ENCODE measurements around the gene RPL12.

The RPL12 gene

DNA sequence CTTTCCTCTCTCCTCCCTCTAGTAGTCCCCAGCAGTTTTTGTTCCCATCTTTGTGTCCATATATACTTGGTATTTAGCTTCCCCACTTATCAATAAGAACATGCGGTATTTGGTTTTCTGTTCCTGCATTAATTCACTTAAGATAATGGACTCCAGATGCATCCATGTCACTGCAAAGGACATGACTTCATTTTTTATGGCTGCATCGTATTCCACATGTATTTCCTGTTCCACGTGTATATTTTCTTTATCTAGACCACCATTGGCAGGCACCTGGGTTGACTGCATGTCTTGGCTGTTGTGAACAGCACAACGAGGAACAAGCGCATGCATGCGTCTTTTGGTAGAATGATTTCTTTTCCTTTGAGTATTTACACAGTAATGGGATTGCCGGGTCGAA is 20.8 kb downstream of the RPL12 start:
- Histone ChIP-seq H3K9me3 (ENCODE audit: control insufficient read depth, insufficient read depth, low read length) (no peaks in the 10 kb centered on the region), H3K27me3 (ENCODE audit: control insufficient read depth, insufficient read depth, low read length) (no peaks in the 10 kb centered on the region), H3K36me3 (ENCODE audit: control insufficient read depth, insufficient read depth, low read length) (peaks cover 57% of the 10 kb centered on the region), H3K4me1 (ENCODE audit: control insufficient read depth, insufficient read depth, low read length) (no peaks in the 10 kb centered on the region), H3K9ac (ENCODE audit: low read depth, low read length) (no peak overlapping the region), H3K27ac (ENCODE audit: low read depth, low read length) (no peak overlapping the region), H3K4me3 (ENCODE audit: low read depth, low read length) (no peak overlapping the region)

DNA sequence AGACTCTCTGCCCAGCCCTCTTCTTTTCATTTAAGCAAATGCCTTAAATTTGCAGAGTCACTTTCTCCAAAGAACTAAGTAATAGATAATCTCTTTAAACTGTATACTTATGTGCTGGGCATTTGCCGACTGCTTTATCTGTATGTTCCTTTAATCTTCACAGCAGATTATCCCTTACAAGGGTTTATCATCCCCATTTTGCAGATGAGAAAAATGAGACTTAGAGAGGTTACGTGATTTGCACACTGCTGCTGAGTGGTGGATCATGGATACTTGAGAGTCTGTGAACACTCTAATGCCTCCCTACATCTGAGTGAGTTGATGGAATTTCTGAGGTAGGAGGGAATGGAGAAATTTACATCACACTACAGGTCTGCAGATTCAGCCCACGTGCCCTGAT is 22.9 kb downstream of the RPL12 start:
- Histone ChIP-seq H3K27ac (ENCODE audit: low read depth, low read length) (no peak overlapping the region), H3K27me3 (ENCODE audit: control insufficient read depth, insufficient read depth, low read length) (no peaks in the 10 kb centered on the region), H3K9ac (ENCODE audit: low read depth, low read length) (no peak overlapping the region), H3K4me1 (ENCODE audit: control insufficient read depth, insufficient read depth, low read length) (no peaks in the 10 kb centered on the region; the same call in 1 of the 2 replicates), H3K4me3 (ENCODE audit: low read depth, low read length) (no peak overlapping the region), H3K9me3 (ENCODE audit: control insufficient read depth, insufficient read depth, low read length) (no peaks in the 10 kb centered on the region), H3K36me3 (ENCODE audit: control insufficient read depth, insufficient read depth, low read length) (peaks cover 38% of the 10 kb centered on the region)

DNA sequence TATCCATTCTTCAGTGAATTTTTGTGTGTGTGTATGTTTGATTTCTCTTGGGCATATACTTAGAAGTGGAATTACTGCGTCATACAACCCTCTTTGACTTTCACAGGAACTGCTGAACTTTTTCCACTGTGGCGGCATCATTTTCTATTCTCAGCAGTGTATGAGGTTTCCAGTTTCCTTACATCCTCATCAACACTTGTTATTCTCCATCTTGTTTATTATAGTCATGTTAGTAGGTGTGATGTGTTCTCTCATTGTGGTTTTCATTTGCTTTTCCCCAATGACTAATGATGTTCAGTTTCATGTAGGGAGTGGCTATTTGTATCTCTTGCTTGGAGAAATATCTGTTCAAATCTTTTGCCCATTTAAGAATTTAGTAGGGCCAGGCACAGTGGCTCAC is 24.4 kb downstream of the RPL12 start:
- Histone ChIP-seq H3K36me3 (ENCODE audit: control insufficient read depth, insufficient read depth, low read length) (peaks cover 29% of the 10 kb centered on the region), H3K4me1 (ENCODE audit: control insufficient read depth, insufficient read depth, low read length) (peaks cover 6% of the 10 kb centered on the region), H3K9ac (ENCODE audit: low read depth, low read length) (no peak overlapping the region), H3K4me3 (ENCODE audit: low read depth, low read length) (no peak overlapping the region), H3K9me3 (ENCODE audit: control insufficient read depth, insufficient read depth, low read length) (no peaks in the 10 kb centered on the region), H3K27ac (ENCODE audit: low read depth, low read length) (no peak overlapping the region), H3K27me3 (ENCODE audit: control insufficient read depth, insufficient read depth, low read length) (no peaks in the 10 kb centered on the region)

DNA sequence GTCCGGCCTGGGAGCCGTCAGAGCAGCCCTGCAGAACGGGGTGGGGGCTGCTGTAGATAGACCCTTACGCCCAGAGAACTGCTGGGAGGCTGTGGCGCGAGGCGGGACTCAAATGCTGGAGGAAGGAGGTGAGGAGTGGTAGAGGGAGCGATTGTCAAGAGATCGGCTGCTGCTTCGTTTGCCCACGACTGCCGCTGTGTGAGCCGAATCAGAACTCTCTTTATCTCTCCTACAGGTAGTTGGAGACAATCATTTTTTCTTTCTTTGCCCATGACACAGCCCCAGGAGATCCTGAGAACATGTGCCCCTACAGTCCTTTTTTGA is 26.6 kb downstream of the RPL12 start:
- peak overlapping the region; percentile 93 for H3K27ac ChIP-seq (ENCODE audit: low read depth, low read length)
- peaks cover 6% of the 10 kb centered on the region for H3K4me1 ChIP-seq (ENCODE audit: control insufficient read depth, insufficient read depth, low read length)
- H3K9ac ChIP-seq (ENCODE audit: low read depth, low read length) = peak overlapping the region; percentile 97
- peak overlapping the region; percentile 92 for H3K4me3 ChIP-seq (ENCODE audit: low read depth, low read length)
- peaks cover 14% of the 10 kb centered on the region for H3K36me3 ChIP-seq (ENCODE audit: control insufficient read depth, insufficient read depth, low read length)
- H3K27me3 ChIP-seq (ENCODE audit: control insufficient read depth, insufficient read depth, low read length) = no peaks in the 10 kb centered on the region
- H3K9me3 ChIP-seq (ENCODE audit: control insufficient read depth, insufficient read depth, low read length) = no peaks in the 10 kb centered on the region

DNA sequence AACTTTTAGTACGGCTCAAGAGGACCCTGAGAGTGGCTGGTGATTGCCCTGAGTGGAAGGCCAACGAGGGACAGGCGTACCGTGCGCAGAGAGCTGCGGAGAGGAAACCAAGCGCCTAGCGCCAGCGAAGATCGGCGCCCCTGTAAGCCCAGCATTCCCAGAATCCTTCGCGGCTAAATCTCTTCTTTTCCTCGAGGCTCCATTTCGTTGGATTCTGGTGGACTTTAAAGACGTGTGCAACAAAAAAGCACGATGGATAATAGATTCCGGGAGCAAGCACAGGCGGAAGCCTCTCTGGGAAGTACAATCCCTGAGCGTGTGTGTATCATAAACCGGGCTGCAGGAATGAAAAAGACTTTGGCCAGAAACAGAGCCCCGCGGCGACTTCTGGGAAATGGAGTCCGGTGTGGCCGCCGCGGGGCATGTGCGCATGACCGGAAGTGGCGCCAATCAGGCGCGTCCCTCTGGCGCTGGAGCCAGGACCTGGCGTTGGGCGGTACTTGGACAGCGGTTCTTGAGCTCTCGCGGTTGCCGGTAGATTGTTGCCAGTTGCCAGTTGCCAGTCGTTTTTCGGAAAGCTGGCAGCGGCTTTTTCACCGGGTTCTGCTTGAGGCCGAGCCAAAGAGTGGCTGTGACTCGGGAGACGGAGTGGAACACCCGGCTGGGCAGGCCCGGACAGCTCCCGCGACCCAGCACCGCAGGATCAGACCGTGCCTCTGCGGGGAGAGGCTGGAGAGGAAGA is 27.1 kb downstream of the RPL12 start, which contains the start of gene ZNF79:
Gene ZNF79, plus strand, starts transcription at position 449 of the 742 bp plus-strand sequence. CDS start 406 bp downstream, outside the sequence.
- Histone ChIP-seq H3K4me3 (ENCODE audit: low read depth, low read length) (peak within 1 kb of the TSS; percentile 92), H3K27me3 (ENCODE audit: control insufficient read depth, insufficient read depth, low read length) (no peaks in the 10 kb centered on the region), H3K9ac (ENCODE audit: low read depth, low read length) (peak within 1 kb of the TSS; percentile 97), H3K4me1 (ENCODE audit: control insufficient read depth, insufficient read depth, low read length) (peaks cover 6% of the 10 kb centered on the region), H3K27ac (ENCODE audit: low read depth, low read length) (peak within 1 kb of the TSS; percentile 93), H3K36me3 (ENCODE audit: control insufficient read depth, insufficient read depth, low read length) (peaks cover 10% of the 10 kb centered on the region), H3K9me3 (ENCODE audit: control insufficient read depth, insufficient read depth, low read length) (no peaks in the 10 kb centered on the region)

DNA sequence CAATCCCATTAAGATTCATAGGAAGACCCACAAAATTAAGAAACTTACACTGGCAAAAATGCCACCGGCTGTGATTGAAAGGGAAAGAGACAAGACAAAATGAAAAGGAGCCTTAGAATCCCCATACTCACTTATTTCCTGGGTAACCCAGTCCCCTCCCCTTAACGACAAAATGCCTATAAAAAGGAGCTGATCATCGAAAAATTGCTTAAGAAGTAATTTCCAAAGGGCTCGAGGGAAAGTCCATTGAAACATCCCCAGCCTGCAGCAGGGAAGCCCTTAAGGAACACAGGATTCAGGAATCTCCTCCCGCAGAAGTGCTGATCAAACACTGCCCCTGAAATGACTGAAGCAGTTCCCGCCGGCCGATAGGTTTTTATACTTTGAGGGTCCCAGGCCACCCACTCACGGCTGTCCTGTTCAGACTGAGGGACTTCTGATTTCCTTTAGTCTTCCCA is 27.7 kb downstream of the RPL12 start:
- Histone ChIP-seq H3K9me3 (ENCODE audit: control insufficient read depth, insufficient read depth, low read length) (no peaks in the 10 kb centered on the region), H3K4me1 (ENCODE audit: control insufficient read depth, insufficient read depth, low read length) (peaks cover 6% of the 10 kb centered on the region), H3K36me3 (ENCODE audit: control insufficient read depth, insufficient read depth, low read length) (peaks cover 4% of the 10 kb centered on the region; the same call in 1 of the 2 replicates), H3K27me3 (ENCODE audit: control insufficient read depth, insufficient read depth, low read length) (no peaks in the 10 kb centered on the region), H3K9ac (ENCODE audit: low read depth, low read length) (peak overlapping the region; percentile 97), H3K27ac (ENCODE audit: low read depth, low read length) (peak overlapping the region; percentile 93), H3K4me3 (ENCODE audit: low read depth, low read length) (peak overlapping the region; percentile 92)

DNA sequence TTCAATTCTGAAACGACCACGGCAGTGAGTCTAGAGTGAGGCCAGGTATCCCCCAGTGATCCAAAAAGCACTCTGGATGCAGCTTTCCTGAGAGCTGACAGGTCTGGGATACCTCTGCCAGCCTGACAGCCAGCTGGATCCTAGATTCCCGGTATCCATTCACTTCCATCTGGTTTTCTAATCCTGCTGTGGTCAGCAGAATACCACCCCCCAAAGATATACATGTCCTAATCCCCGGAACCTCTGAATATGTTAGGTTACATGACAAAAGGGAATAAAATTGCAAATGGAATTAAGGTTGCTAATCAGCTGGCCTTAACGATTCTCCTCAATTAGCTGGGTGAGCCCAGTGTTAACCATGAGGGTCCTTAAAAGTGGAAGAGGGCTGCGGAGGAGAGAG is 28.4 kb downstream of the RPL12 start:
- Histone ChIP-seq H3K4me3 (ENCODE audit: low read depth, low read length) (peak overlapping the region; percentile 92), H3K9ac (ENCODE audit: low read depth, low read length) (0 out of 2 replicates have a peak overlapping the region, but pooled peaks have one; percentile 97), H3K27me3 (ENCODE audit: control insufficient read depth, insufficient read depth, low read length) (no peaks in the 10 kb centered on the region)

DNA sequence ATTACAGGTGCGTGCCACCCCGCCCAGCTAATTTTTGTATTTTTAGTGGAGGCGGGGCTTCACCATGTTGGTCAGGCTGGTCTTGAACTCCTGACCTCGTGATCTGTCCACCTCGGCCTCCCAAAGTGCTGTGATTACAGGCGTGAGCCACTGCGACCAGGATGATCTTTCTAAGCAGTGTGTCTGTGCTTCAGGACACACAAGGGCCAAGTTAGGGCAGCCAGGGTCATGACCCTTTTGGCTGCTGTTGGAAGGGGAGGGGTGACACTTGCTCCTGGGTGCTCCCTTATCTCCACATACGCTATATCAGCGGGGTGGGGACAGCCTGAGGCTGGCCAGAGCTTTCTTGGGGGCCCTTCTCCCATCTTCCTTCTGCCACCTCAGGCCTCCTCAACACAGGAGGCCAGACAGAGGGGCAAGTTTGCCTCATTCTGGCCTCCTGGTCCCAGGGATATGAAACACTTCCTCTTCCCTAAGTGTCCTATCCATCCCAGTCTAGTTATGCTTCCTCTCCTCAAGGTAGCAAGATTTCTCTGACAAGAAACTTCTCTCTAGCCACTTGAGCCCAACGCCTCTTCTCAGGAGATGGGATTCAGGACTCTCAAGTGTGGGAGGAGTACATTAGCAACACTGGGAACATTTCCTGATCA is 28.9 kb downstream of the RPL12 start:
- Histone ChIP-seq H3K9ac (ENCODE audit: low read depth, low read length) (no peak overlapping the region), H3K4me3 (ENCODE audit: low read depth, low read length) (no peak overlapping the region), H3K27ac (ENCODE audit: low read depth, low read length) (no peak overlapping the region)

More for the DNA sequence above, 28.4 kb downstream of the RPL12 start:
- Histone ChIP-seq H3K27ac (ENCODE audit: low read depth, low read length) (no peak overlapping the region), H3K9me3 (ENCODE audit: control insufficient read depth, insufficient read depth, low read length) (no peaks in the 10 kb centered on the region), H3K36me3 (ENCODE audit: control insufficient read depth, insufficient read depth, low read length) (no peaks in the 10 kb centered on the region), H3K4me1 (ENCODE audit: control insufficient read depth, insufficient read depth, low read length) (peaks cover 6% of the 10 kb centered on the region)

DNA sequence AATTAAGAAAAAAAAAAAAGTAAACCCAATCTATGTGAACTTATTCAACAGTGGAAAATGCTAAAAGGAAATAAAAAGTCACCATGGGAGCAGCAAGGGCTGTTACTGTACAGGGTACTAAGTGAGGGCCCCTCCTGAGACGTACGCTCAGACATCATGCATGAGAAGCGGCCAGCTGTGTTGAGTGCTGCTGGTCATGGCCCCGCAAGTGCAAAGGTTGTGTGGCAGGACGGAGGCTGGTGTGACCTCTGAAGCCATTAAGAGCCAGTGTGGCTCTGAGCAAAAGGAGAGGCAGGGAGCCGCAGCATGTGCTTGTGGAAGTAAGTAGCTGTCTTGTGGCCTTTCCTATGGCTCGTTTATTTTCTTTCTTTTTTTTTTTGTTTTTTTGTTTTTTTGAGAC is 30.1 kb downstream of the RPL12 start:
- Histone ChIP-seq H3K36me3 (ENCODE audit: control insufficient read depth, insufficient read depth, low read length) (no peaks in the 10 kb centered on the region), H3K9ac (ENCODE audit: low read depth, low read length) (no peak overlapping the region), H3K4me3 (ENCODE audit: low read depth, low read length) (no peak overlapping the region), H3K4me1 (ENCODE audit: control insufficient read depth, insufficient read depth, low read length) (peaks cover 6% of the 10 kb centered on the region), H3K9me3 (ENCODE audit: control insufficient read depth, insufficient read depth, low read length) (no peaks in the 10 kb centered on the region), H3K27me3 (ENCODE audit: control insufficient read depth, insufficient read depth, low read length) (no peaks in the 10 kb centered on the region), H3K27ac (ENCODE audit: low read depth, low read length) (no peak overlapping the region)

More for the DNA sequence above, 28.9 kb downstream of the RPL12 start:
- Histone ChIP-seq H3K9me3 (ENCODE audit: control insufficient read depth, insufficient read depth, low read length) (no peaks in the 10 kb centered on the region), H3K27me3 (ENCODE audit: control insufficient read depth, insufficient read depth, low read length) (no peaks in the 10 kb centered on the region), H3K36me3 (ENCODE audit: control insufficient read depth, insufficient read depth, low read length) (no peaks in the 10 kb centered on the region), H3K4me1 (ENCODE audit: control insufficient read depth, insufficient read depth, low read length) (peaks cover 6% of the 10 kb centered on the region)

DNA sequence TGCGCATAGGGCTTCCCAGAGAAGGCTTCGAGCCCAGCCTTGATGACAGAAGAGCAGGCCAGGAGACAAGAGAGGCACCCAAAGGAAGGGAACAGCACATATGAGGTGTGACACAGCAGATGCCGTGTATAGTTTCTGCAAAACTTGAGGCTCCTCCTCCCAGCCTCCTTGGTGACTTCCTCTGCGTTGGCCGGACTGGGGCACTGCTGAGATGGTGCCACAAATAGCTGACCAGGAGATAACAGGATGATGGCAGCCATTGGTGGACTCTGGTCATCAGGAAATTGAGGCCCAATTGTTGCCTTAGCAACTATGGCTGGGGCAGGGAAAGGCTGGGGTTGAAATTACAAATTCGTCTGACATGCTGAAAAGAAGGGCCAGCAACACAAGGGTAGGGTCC is 31.9 kb downstream of the RPL12 start:
- no peaks in the 10 kb centered on the region for H3K9me3 ChIP-seq (ENCODE audit: control insufficient read depth, insufficient read depth, low read length)
- peaks cover 6% of the 10 kb centered on the region for H3K4me1 ChIP-seq (ENCODE audit: control insufficient read depth, insufficient read depth, low read length)
- H3K9ac ChIP-seq (ENCODE audit: low read depth, low read length) = no peak overlapping the region
- no peak overlapping the region for H3K4me3 ChIP-seq (ENCODE audit: low read depth, low read length)
- H3K36me3 ChIP-seq (ENCODE audit: control insufficient read depth, insufficient read depth, low read length) = no peaks in the 10 kb centered on the region
- H3K27ac ChIP-seq (ENCODE audit: low read depth, low read length) = no peak overlapping the region
- no peaks in the 10 kb centered on the region for H3K27me3 ChIP-seq (ENCODE audit: control insufficient read depth, insufficient read depth, low read length)

DNA sequence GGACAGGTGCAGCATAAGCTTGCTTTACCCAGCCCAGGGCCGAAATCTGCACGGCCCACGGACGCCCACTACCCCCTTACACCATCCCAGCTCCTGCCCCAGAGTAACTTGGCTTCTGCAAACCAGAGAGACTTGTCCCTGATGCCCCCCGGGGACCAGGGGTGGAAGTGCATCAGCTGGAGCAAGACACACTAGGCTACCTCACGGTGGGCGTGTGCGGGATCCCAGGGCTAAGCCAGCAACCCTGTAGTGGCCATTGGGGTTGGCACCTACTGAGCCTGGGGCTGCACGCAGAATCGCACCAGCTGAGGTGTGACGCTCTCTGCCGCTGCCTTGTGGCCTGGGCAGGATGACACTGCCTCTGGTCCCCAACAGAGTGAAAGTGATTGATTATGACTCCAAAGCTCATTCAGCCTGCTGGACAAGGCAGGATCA is 33.2 kb downstream of the RPL12 start:
- Histone ChIP-seq H3K27ac (ENCODE audit: low read depth, low read length) (no peak overlapping the region), H3K4me1 (ENCODE audit: control insufficient read depth, insufficient read depth, low read length) (peaks cover 5% of the 10 kb centered on the region)

More for the DNA sequence above, 33.2 kb downstream of the RPL12 start:
- Histone ChIP-seq H3K27me3 (ENCODE audit: control insufficient read depth, insufficient read depth, low read length) (no peaks in the 10 kb centered on the region), H3K36me3 (ENCODE audit: control insufficient read depth, insufficient read depth, low read length) (no peaks in the 10 kb centered on the region), H3K9me3 (ENCODE audit: control insufficient read depth, insufficient read depth, low read length) (no peaks in the 10 kb centered on the region), H3K4me3 (ENCODE audit: low read depth, low read length) (no peak overlapping the region), H3K9ac (ENCODE audit: low read depth, low read length) (no peak overlapping the region)
